ENCODE data around the gene PBXIP1. TPM values are rescaled to one million over a fixed set of nuclear protein-coding genes. Genes with fewer than 3 reads are reported as not detected.

Gene PBXIP1
- total and polyA plus RNA-seq, 2 of the 13 experiments (the other 11 are each of a cell fraction or from before 2014, with no cell fraction given), result 16.3 to 31.9 TPM

- no peak; the same call in 1 of the 2 replicates for TF ChIP-seq ZNF234 (CRISPR knock-in tag; conservative IDR thresholded peaks at IDR 0.05)
- peak; percentile 49; the same call in 1 of the 2 replicates for TF ChIP-seq ZNF749 (CRISPR knock-in tag; IDR thresholded peaks at IDR 0.05; ENCODE audit: borderline replicate concordance)
- TF ChIP-seq ZNF784 (CRISPR knock-in tag; IDR thresholded peaks at IDR 0.05; ENCODE audit: borderline replicate concordance), result no peak; the same call in 1 of the 2 replicates
- peak; percentile 62; the same call in 1 of the 2 replicates for TF ChIP-seq ZNF44 (CRISPR knock-in tag; IDR thresholded peaks at IDR 0.05)
- TF ChIP-seq ZBTB25 (CRISPR knock-in tag; IDR thresholded peaks at IDR 0.05), result peak; percentile 80
- TF ChIP-seq PTBP1 (IDR thresholded peaks at IDR 0.05; ENCODE audit: low read depth, low read length, poor library complexity, severe bottlenecking), result no peak
- TF ChIP-seq SAP130 (CRISPR knock-in tag; IDR thresholded peaks at IDR 0.05; ENCODE audit: low read depth), result peak; percentile 89
- no peak for TF ChIP-seq ZNF296 (CRISPR knock-in tag; conservative IDR thresholded peaks at IDR 0.05)
- no peak for TF ChIP-seq NFIC (IDR thresholded peaks at IDR 0.05; ENCODE audit: low read length)
- TF ChIP-seq CREM (IDR thresholded peaks at IDR 0.05), result no peak
- TF ChIP-seq CREM (CRISPR knock-in tag; IDR thresholded peaks at IDR 0.05), result no peak
- 0 out of 2 replicates have a peak, but pooled peaks have one; percentile 41 for TF ChIP-seq ZNF777 (CRISPR knock-in tag; IDR thresholded peaks at IDR 0.05)
- peak; percentile 57 for TF ChIP-seq E2F1 (CRISPR knock-in tag; IDR thresholded peaks at IDR 0.05)
- TF ChIP-seq ATF2 (CRISPR knock-in tag; IDR thresholded peaks at IDR 0.05), result no peak; the same call in 1 of the 2 replicates
- TF ChIP-seq NFE2L2 (IDR thresholded peaks at IDR 0.05; ENCODE audit: low read length), result no peak
- TF ChIP-seq ZNF850 (CRISPR knock-in tag; conservative IDR thresholded peaks at IDR 0.05), result no peak; the same call in 1 of the 2 replicates
- peak; percentile 69; the same call in 1 of the 2 replicates for TF ChIP-seq HES4 (CRISPR knock-in tag; IDR thresholded peaks at IDR 0.05; ENCODE audit: borderline replicate concordance)
- peak; percentile 29; the same call in 1 of the 2 replicates for TF ChIP-seq NCOR1 (IDR thresholded peaks at IDR 0.05; ENCODE audit: borderline replicate concordance, low read length)
- TF ChIP-seq SALL1 (CRISPR knock-in tag; IDR thresholded peaks at IDR 0.05), result peak; percentile 74
- peak; percentile 62; the same call in 1 of the 2 replicates for TF ChIP-seq KDM5B (CRISPR knock-in tag; IDR thresholded peaks at IDR 0.05; ENCODE audit: borderline replicate concordance)
- no peak for TF ChIP-seq CEBPB (IDR thresholded peaks at IDR 0.05; ENCODE audit: borderline replicate concordance, low read depth, low read length)
- no peak for TF ChIP-seq ZNF652 (CRISPR knock-in tag; IDR thresholded peaks at IDR 0.05; ENCODE audit: borderline replicate concordance, low read depth)
- peak; percentile 64 for TF ChIP-seq ZSCAN21 (CRISPR knock-in tag; IDR thresholded peaks at IDR 0.05; ENCODE audit: borderline replicate concordance)
Observed at GRCh38 chr1:154961207-154962155, 5.6 kb upstream of the PBXIP1 start, which contains the start of gene PYGO2 (continued).
